Prostate gland (tissue), 2 donors: ENCODE measurements around the gene SGCE. TPM values are rescaled to one million over a fixed set of nuclear protein-coding genes. Genes with fewer than 3 reads are reported as not detected.

Experiments used
- DNase-seq: peaks from one replicate; pipeline ENCODE4 v3.0.0-alpha.2; 2019; ENCODE audit warnings: low spot score
- H3K27ac ChIP-seq, 2 donors: fragments of 200-600 bp; sonication (generic); 2 replicates each; pipeline ENCODE4 v1.5.1; 2017 to 2019
- H3K27me3 ChIP-seq: fragments of 200-600 bp; sonication (generic); replicated peaks from 2 replicates; pipeline ENCODE4 v1.5.1; 2019; ENCODE audit not compliant: insufficient read depth
- H3K36me3 ChIP-seq, 2 donors: fragments of 200-600 bp; sonication (generic); 1 replicate in 1 of 2; 2 replicates in 1 of 2; pipeline versions ENCODE4 v1.5.1 to v1.8.1; 2017 to 2019
- H3K4me1 ChIP-seq: fragments of 200-600 bp; sonication (generic); replicated peaks from 2 replicates; pipeline ENCODE4 v1.5.1; 2019
- H3K4me3 ChIP-seq, 2 donors: fragments of 200-600 bp; sonication (generic); 2 replicates each; pipeline ENCODE4 v1.5.1; 2017 to 2019
- H3K9me3 ChIP-seq: fragments of 200-600 bp; sonication (generic); 2 replicates; pipeline ENCODE4 v1.5.1; 2017
- POLR2A ChIP-seq: fragments of 450-650 bp; IDR thresholded peaks from one replicate; pipeline ENCODE4 v1.6.1; 2016; ENCODE audit warnings: antibody characterized with exemption, mild to moderate bottlenecking
- POLR2AphosphoS5 ChIP-seq: sonication (generic); formaldehyde crosslinking; IDR thresholded peaks from one replicate; pipeline ENCODE4 v1.6.1; 2017; ENCODE audit warnings: antibody characterized with exemption
- WGBS: methylation state at CpG from one replicate; pipeline ENCODE4 v1.1.5; 2018; 5-methylcytosine and 5-hydroxymethylcytosine counted together
- intact Hi-C: fragments of 100-400 bp; cut with DNase I; formaldehyde crosslinking; loops from one replicate; pipeline ENCODE4 v1.14.2; 2022
- total RNA-seq, 2 donors: library from RNA; depleted of rRNA; stranded (reverse); fragments of >200 nt; gene quantifications; one replicate each; pipeline ENCODE4 v1.1.0, GENCODE V29; 2016
- TF ChIP-seq, protein P1 (sequence below), 4 experiments: fragments of 200-600 bp in 2 of 4; fragments of 450-650 bp in 2 of 4; sonication (generic) in 2 of 4; IDR thresholded peaks; 1 replicate in 3 of 4; 2 replicates in 1 of 4; pipeline ENCODE4 v1.5.1; 2016 to 2019; ENCODE audit warnings: antibody characterized with exemption in 4 of 4, mild to moderate bottlenecking in 2 of 4, moderate library complexity in 2 of 4

The SGCE gene
- total RNA-seq, 2 donors from 2014 or later, result 34.9 to 113 TPM

DNA sequence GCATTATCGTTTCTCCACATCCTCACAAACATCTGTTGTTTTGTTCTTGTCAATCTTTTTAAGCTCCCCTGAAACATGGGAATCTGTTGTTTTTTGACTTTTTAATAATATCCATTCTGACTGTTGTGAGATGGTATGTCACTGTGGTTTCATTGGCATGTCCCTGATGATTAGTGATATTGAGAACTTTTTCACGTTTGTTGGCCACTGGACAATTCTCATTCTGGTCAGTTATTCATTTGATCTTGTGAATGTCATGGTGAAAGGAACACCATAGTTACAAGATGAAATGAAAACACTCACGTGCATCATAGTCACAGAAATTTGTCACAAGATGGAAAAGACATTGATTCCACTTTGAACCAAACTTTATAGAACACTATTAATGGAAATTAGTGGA, 20.5 kb upstream of the SGCE start:
- no peaks in the 10 kb centered on the region for H3K4me1 ChIP-seq
- no peaks in the 10 kb centered on the region for H3K27me3 ChIP-seq
- no peaks in the 10 kb centered on the region for H3K9me3 ChIP-seq
- 73% methylated on average over 3 of the region's 3 CpGs for WGBS
- TF ChIP-seq POLR2A (no peak), POLR2AphosphoS5 (no peak)
- TF ChIP-seq, protein P1, sequence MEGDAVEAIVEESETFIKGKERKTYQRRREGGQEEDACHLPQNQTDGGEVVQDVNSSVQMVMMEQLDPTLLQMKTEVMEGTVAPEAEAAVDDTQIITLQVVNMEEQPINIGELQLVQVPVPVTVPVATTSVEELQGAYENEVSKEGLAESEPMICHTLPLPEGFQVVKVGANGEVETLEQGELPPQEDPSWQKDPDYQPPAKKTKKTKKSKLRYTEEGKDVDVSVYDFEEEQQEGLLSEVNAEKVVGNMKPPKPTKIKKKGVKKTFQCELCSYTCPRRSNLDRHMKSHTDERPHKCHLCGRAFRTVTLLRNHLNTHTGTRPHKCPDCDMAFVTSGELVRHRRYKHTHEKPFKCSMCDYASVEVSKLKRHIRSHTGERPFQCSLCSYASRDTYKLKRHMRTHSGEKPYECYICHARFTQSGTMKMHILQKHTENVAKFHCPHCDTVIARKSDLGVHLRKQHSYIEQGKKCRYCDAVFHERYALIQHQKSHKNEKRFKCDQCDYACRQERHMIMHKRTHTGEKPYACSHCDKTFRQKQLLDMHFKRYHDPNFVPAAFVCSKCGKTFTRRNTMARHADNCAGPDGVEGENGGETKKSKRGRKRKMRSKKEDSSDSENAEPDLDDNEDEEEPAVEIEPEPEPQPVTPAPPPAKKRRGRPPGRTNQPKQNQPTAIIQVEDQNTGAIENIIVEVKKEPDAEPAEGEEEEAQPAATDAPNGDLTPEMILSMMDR (IDR thresholded peaks at IDR 0.05), result no peak
- H3K4me3 ChIP-seq, result no peak overlapping the region
- intact Hi-C loops, result no loop called here
- no peak overlapping the region for H3K27ac ChIP-seq
- no peak for DNase-seq
- no peaks in the 10 kb centered on the region for H3K36me3 ChIP-seq

DNA sequence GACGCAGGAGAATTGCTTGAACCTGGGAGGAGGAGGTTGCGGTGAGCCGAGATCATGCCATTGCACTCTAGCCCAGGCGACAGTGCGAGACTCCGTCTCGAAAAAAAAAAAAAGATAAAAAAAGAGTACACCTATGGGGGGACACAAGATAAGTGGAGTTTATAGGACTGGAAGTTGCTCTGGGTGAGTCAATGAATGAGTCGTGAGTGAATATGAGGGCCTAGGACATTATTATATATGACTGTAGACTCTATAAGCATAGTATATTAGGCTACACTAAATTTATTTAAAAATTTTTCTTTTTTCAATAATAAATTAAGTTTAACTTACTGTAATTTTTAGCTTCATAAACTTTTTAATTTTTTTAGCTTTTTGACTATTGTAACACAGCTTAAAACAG, 19.4 kb upstream of the SGCE start:
- intact Hi-C loops, result no loop called here
- DNase-seq, result no peak
- Histone ChIP-seq H3K27ac (no peak overlapping the region), H3K36me3 (no peaks in the 10 kb centered on the region), H3K9me3 (no peaks in the 10 kb centered on the region), H3K27me3 (no peaks in the 10 kb centered on the region), H3K4me1 (no peaks in the 10 kb centered on the region), H3K4me3 (no peak overlapping the region)
- 95% methylated on average over 8 of the region's 8 CpGs for WGBS
- TF ChIP-seq POLR2A, result no peak
- TF ChIP-seq, protein P1 (IDR thresholded peaks at IDR 0.05), result no peak
- TF ChIP-seq POLR2AphosphoS5, result no peak

DNA sequence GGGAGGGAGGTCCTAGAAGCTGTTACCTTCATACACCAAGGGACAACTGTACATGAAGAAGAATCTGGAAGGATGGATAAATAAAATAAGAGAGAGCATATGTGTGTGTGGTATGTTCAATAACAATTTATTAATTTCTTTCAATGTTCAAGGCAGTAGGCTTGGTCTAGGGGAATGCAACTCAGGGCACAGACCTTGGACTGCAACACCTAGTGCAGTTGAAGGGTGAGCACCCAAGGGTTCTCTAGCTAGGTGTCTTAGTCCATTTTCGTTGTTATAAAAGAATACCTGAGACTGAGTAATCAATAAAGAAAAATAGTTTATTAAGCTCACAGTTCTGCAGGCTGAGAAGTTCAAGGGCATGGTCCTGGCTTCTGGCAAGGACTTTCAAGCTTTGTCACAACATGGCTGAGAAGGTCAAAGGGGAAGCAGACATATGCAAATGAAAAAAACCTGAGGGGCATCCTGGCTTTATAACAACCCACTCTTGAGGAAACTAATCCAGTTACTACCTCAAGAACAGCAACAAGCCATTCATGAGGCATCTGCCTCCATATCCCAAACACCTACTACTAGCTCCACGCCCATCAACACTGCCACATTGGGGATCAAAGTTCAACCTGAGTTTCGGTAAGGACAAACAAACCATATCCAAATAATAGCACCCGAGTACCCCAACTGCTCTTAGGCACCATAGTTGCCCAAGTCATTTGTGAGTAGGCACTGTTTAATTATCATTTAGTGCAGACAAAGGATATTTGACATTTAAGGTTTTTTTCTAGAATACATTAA, 15.7 kb upstream of the SGCE start:
- Histone ChIP-seq H3K4me1 (no peaks in the 10 kb centered on the region), H3K27me3 (no peaks in the 10 kb centered on the region), H3K9me3 (no peaks in the 10 kb centered on the region), H3K27ac (no peak overlapping the region), H3K4me3 (no peak overlapping the region), H3K36me3 (no peaks in the 10 kb centered on the region)
- 89% methylated on average over 4 of the region's 4 CpGs for whole genome bisulfite sequencing
- TF ChIP-seq POLR2A, result no peak
- TF ChIP-seq, protein P1 (IDR thresholded peaks at IDR 0.05), result no peak
- no peak for TF ChIP-seq POLR2AphosphoS5
- intact Hi-C loops, result no loop called here
- DNase-seq, result no peak

DNA sequence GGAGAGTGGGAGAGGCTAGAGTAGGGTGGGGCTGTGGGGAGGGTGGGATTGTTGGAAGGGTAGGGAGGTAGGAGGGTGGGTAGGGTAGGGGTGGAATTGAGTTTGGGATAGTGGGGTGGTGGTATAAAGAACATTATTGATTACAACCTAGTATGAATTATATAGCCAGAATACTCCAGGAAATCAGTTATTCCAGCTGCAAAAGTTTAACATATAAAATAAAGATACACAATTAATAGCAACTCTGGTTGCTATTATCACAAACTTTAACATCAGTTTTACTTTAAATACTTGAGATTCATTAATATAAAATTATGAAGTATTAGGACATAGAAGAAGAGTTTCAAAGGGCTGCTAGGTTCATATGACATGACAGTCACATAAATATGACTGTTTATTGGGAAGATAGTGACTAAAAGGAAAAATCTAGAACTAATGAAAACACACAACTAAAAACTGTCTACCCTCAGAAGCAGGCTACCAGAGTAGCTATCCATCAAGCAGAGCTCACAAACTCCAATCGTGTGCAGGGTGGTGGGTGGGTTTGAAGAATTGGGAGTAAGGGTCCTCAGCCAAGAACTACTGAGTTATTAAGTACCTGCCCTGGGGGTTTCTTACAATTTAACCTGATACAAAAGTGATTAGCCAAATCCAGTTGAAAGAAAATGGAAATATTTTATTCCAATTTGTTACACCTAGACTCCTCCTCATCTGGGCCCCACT, 14.0 kb upstream of the SGCE start:
- WGBS, result 92% methylated on average over 1 of the region's 1 CpG
- Histone ChIP-seq H3K27me3 (no peaks in the 10 kb centered on the region), H3K27ac (no peak overlapping the region), H3K36me3 (no peaks in the 10 kb centered on the region), H3K4me1 (no peaks in the 10 kb centered on the region), H3K4me3 (no peak overlapping the region), H3K9me3 (no peaks in the 10 kb centered on the region)
- DNase-seq, result no peak
- TF ChIP-seq POLR2A (no peak), POLR2AphosphoS5 (no peak)
- TF ChIP-seq, protein P1 (IDR thresholded peaks at IDR 0.05), result no peak
- intact Hi-C loops, result no loop called here
